Upper lobe of right lung (tissue), 1 donor: ENCODE data around the gene GID8. TPM values are rescaled to one million over a fixed set of nuclear protein-coding genes. Genes with fewer than 3 reads are reported as not detected.
A peak's percentile ranks its signal among the peaks of the same experiment; 100 is the strongest.
"Not testable (repeated sequence)": the region's sequence is repeated elsewhere in the genome, so short reads cannot be mapped to it uniquely, and the experiment has no call there.

Experiments used
- ATAC-seq: fragments of 200-7000 bp; cut with Tn5 transposase; one replicate; pipeline ENCODE4 v1.9.1; 2020; ENCODE audit warnings: mild to moderate bottlenecking, moderate library complexity
- DNase-seq: peaks from one replicate; pipeline ENCODE4 v3.0.0-alpha.2; 2020
- H3K27ac ChIP-seq: fragments of 200-600 bp; one replicate; pipeline ENCODE4 v1.8.0; 2022
- H3K27me3 ChIP-seq: fragments of 200-600 bp; one replicate; pipeline ENCODE4 v1.8.0; 2022; ENCODE audit warnings: mild to moderate bottlenecking
- H3K36me3 ChIP-seq: fragments of 200-600 bp; one replicate; pipeline ENCODE4 v1.8.0; 2022
- H3K4me1 ChIP-seq: fragments of 200-600 bp; one replicate; pipeline ENCODE4 v1.8.0; 2022
- H3K4me3 ChIP-seq: fragments of 200-600 bp; one replicate; pipeline ENCODE4 v1.8.0; 2022; ENCODE audit warnings: mild to moderate bottlenecking
- H3K9me3 ChIP-seq: fragments of 200-600 bp; one replicate; pipeline ENCODE4 v1.8.0; 2022
- intact Hi-C: fragments of 100-400 bp; cut with DNase I; formaldehyde crosslinking; loops from one replicate; pipeline ENCODE4 v1.11.0; 2022
- total RNA-seq: library from RNA; stranded (reverse); fragmentation: NEBNext Ultra II Directional; extraction: Animal tissue kit (Norgen Biotek cat#: 25700); gene quantifications from one replicate; pipeline ENCODE4 v1.2.1, GENCODE V29; 2021
- TF ChIP-seq, protein P1 (sequence below): fragments of 200-600 bp; IDR thresholded peaks from one replicate; pipeline ENCODE4 v1.8.0; 2022; ENCODE audit warnings: antibody characterized with exemption
- donor health status: DM: no; HTN: yes; CAD: no; lungs with severe emphysema.

The GID8 gene
- total RNA-seq, 1 donor from 2014 or later: 27.4 TPM

DNA sequence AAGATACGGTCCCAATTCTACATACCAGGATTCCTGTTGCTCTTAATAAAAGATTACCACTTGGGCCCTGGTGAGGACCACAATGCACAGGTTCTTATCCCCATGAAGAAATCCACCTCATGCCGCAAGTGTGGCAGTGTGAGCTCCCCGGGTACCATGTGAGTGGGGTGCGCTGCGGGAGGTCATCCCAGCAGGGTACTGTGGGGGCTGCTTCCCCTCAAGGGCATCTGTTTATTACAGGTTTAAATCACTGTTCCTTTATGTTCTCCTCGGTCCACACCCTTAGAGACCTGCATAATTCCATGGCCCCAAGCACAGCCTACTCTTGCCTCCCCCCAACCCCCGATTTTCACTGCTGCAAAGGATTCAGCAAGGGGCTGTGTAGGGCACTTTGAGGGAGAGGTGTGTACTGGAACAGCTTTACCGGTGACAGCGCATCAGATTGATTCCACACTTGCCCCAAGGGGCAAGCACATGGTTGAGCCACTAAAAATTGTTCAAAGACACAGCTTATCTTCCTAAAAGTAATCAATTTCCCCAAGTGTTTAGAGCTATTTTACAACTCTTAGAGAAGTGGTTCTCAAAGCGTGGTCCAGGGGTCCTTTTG lies 17.8 kb upstream of the GID8 start:
- TF ChIP-seq, protein P1, sequence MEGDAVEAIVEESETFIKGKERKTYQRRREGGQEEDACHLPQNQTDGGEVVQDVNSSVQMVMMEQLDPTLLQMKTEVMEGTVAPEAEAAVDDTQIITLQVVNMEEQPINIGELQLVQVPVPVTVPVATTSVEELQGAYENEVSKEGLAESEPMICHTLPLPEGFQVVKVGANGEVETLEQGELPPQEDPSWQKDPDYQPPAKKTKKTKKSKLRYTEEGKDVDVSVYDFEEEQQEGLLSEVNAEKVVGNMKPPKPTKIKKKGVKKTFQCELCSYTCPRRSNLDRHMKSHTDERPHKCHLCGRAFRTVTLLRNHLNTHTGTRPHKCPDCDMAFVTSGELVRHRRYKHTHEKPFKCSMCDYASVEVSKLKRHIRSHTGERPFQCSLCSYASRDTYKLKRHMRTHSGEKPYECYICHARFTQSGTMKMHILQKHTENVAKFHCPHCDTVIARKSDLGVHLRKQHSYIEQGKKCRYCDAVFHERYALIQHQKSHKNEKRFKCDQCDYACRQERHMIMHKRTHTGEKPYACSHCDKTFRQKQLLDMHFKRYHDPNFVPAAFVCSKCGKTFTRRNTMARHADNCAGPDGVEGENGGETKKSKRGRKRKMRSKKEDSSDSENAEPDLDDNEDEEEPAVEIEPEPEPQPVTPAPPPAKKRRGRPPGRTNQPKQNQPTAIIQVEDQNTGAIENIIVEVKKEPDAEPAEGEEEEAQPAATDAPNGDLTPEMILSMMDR: no peak
- H3K4me1 ChIP-seq: peaks cover 97% of the 10 kb centered on the region
- H3K4me3 ChIP-seq: no peak overlapping the region
- DNase-seq (no peak), ATAC-seq (no peak)
- no peaks in the 10 kb centered on the region for H3K36me3 ChIP-seq
- intact Hi-C loops: no loop called here
- H3K27me3 ChIP-seq: no peaks in the 10 kb centered on the region
- no peaks in the 10 kb centered on the region for H3K9me3 ChIP-seq
- H3K27ac ChIP-seq: peak overlapping the region; percentile 25

DNA sequence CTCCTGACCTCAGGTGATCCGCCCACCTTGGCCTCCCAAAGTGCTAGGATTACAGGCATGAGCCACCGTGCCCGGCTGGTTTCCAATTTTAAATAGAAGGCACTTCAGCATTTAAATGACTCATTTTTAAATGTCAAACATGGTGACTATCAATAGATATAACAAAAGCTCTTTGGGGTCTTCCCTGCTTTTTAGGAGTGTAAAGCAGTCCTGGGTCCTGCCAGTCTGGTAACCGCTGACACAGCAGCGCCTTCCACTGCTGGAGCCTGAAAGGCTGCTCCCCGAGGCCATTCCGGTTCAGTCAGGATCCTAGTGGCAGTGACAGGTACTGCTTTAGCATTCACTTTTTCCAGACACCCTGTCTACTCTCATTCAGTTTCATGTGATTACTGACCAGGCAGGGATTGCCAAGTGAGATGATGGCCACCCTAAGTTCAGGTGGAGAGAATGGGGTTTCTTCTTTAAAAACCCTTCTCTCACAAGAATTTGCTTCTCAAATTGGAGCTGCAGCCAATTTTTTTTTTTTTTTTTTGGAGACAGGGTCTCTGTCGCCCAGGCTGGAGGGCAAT lies 16.7 kb upstream of the GID8 start:
- H3K4me1 ChIP-seq: peaks cover 88% of the 10 kb centered on the region

DNA sequence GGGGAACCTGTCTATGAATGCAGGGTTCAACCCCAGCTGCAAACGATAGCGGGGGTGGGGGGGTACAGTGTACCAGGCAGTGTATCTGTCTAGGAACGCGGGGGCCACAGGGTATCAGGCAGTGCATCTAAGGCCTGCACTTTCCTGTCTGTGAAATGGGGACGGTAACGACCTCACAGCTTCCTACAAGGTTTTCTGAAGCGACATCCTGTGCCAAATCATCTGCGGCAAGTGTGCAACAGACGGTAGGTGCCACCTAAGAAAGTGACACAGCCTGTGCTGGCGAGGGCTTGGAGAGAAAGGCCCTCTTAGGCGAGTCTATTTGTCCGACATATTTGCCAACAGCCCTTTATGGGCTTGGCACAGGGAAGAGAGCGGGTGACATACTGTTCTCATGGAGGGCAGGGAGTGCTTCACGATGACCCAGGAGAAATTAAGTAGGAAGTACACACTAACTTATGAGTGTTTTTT lies 15.5 kb upstream of the GID8 start:
- ATAC-seq (peak; percentile 4), DNase-seq (no peak)
- H3K36me3 ChIP-seq: no peaks in the 10 kb centered on the region
- intact Hi-C loops: no loop called here
- H3K4me3 ChIP-seq: no peak overlapping the region
- peaks cover 82% of the 10 kb centered on the region for H3K4me1 ChIP-seq
- TF ChIP-seq, protein P1: no peak
- H3K27me3 ChIP-seq: no peaks in the 10 kb centered on the region
- no peaks in the 10 kb centered on the region for H3K9me3 ChIP-seq
- H3K27ac ChIP-seq: no peak overlapping the region

More for the DNA sequence above, 16.7 kb upstream of the GID8 start:
- Histone ChIP-seq H3K4me3 (no peak overlapping the region), H3K27ac (no peak overlapping the region), H3K9me3 (no peaks in the 10 kb centered on the region), H3K27me3 (no peaks in the 10 kb centered on the region), H3K36me3 (no peaks in the 10 kb centered on the region)
- ATAC-seq (peak; percentile 77), DNase-seq (no peak)
- TF ChIP-seq, protein P1: peak; percentile 55
- intact Hi-C loops: no loop called here

DNA sequence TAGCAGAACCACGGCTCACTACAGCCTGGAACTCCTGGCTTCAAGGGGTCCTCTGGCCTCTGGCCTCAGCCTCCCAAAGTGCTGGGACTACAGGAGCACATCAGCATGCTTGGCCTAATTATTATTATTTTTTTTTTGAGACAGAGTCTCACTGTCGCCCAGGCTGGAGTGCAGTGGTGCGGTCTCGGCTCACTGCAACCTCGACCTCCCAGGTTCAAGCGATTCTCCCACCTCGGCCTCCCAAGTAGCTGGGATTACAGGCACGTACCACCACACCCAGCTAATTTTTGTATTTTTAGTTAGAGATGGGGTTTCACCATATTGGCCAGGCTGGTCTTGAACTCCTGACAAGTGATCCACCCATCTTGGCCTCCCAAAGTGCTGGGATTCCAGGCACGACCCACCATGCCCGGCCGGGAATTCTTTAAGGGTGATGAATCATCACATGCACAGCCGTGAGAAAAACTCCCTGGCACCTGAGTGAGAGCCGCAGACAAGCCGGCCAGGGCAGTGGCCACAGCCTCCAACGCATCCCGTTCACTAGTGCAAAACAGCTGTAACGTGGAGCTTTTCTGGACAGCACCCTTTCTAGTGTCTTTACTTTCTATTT lies 14.8 kb upstream of the GID8 start:
- H3K36me3 ChIP-seq, H3K9me3 ChIP-seq, H3K4me3 ChIP-seq, ATAC-seq, H3K27me3 ChIP-seq, DNase-seq, intact Hi-C loops, H3K27ac ChIP-seq: not testable (repeated sequence)
- H3K4me1 ChIP-seq: peaks cover 82% of the 10 kb centered on the region

DNA sequence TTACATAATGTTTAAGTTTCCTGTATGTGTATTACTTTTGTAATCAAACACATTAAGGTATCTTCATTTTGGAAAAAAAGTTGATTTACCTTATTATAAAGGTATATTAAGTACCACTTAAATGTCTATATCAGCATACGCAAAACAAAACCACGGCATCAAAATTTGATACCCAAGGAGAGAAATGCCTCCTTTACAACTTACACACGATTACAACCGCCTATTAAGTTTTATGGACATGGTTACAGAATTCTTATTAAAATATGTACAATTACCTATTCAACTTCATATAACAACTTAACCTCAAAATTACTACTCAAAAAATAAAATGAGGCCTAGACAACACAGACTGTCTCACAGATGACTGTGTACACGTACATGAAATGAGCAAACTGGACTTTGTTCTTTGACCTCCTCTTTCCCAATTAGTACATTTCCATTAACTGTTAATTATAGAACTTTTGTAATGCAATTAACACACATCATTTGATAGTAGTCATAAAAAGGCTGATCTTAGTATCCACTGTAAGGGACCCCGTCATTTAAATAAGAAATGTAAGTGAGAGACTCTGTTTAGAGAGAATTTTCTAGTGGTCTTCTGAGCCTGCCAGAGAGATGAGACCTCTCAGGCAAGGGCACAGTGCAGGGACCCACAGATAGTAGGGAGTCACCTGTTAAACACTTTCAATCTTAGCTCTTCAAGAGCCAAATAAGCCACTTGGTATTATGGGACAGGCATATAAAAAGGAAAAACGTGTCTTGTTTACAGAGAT lies 14.1 kb upstream of the GID8 start:
- Histone ChIP-seq H3K9me3 (no peaks in the 10 kb centered on the region), H3K4me3 (peak overlapping the region; percentile 88), H3K4me1 (peaks cover 81% of the 10 kb centered on the region), H3K27me3 (no peaks in the 10 kb centered on the region), H3K27ac (peak overlapping the region; percentile 97), H3K36me3 (no peaks in the 10 kb centered on the region)
- ATAC-seq (no peak), DNase-seq (no peak)
- TF ChIP-seq, protein P1: no peak
- intact Hi-C loops: no loop called here
